ENCODE measurements around the gene FBXO10. TPM values are rescaled to one million over a fixed set of nuclear protein-coding genes. Genes with fewer than 3 reads are reported as not detected.

Gene FBXO10
- total RNA-seq, 2 experiments from 2014 or later = 0.81 to 2.3 TPM

GRCh38 chr9:37559125-37559524 is 17.1 kb downstream of the FBXO10 start:
- Histone ChIP-seq H3K4me3 (ENCODE audit: low read length) (no peak overlapping the region), H3K4me1 (ENCODE audit: insufficient read depth, low read length) (no peaks in the 10 kb centered on the region), H3K27me3 (ENCODE audit: control insufficient read depth in 1 of 2, insufficient read depth in 2 of 2, low read length in 2 of 2) (no peaks in the 10 kb centered on the region), H3K9me3 (ENCODE audit: control insufficient read depth in 1 of 2, insufficient read depth in 1 of 2, low read length in 2 of 2) (peaks cover 0 to 5% of the 10 kb centered on the region in 2 experiments), H3K36me3 (ENCODE audit: insufficient read depth, low read length) (no peaks in the 10 kb centered on the region), H3K27ac (ENCODE audit: low read depth in 1 of 2, low read length in 2 of 2) (no peak overlapping the region)
- no peak for ATAC-seq (ENCODE audit: poor library complexity)
- no peak for TF ChIP-seq CTCF (IDR thresholded peaks at IDR 0.05)
- DNase-seq = no peak
- Mint-ChIP-seq H3K27me3 (no peaks in the 10 kb centered on the region), H3K4me3 (no peak overlapping the region), H3K36me3 (ENCODE audit: low read depth) (peaks cover 4% of the 10 kb centered on the region), H3K4me1 (ENCODE audit: low read depth) (no peaks in the 10 kb centered on the region), H3K27ac (no peak overlapping the region), H3K9me3 (no peaks in the 10 kb centered on the region)
- ChIA-PET POLR2A (no interaction called here), CTCF (interaction anchor here (1.1 kb wide), 1 partner anchor 10 kb away, joined by 3 read pairs; no protein-coding TSS in a partner anchor)
- intact Hi-C loops (cut with DNase I, micrococcal nuclease) = no loop called here

DNA sequence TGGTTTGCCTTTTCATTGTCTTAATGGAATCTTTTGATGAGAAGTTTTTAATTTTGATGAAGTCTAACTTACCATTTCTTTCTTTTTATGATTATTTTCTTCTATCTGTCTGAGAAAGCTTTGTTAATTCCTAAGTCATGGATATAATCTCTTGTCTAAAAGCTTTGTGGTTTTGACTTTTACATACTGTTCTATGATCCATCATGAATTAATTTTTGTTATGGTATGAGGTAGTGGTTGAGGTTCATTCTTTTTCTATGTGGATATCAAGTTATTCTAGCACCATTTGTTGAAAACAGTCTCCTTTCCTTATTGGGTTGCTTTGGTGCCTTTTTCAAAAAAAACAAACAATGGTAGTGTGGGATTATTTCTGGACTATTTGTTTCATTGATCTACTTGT is 20.4 kb downstream of the FBXO10 start:
- no peaks in the 10 kb centered on the region for H3K9me3 Mint-ChIP-seq
- no peak overlapping the region for H3K4me3 Mint-ChIP-seq
- no peak overlapping the region for H3K4me3 ChIP-seq (ENCODE audit: low read length)
- no peaks in the 10 kb centered on the region for H3K9me3 ChIP-seq (ENCODE audit: control insufficient read depth in 1 of 2, insufficient read depth in 1 of 2, low read length in 2 of 2)
- ChIA-PET CTCF (no interaction called here), POLR2A (no interaction called here)
- intact Hi-C loops (cut with DNase I, micrococcal nuclease) = no loop called here
- H3K36me3 Mint-ChIP-seq (ENCODE audit: low read depth) = no peaks in the 10 kb centered on the region
- H3K27me3 Mint-ChIP-seq = no peaks in the 10 kb centered on the region
- H3K4me1 Mint-ChIP-seq (ENCODE audit: low read depth) = no peaks in the 10 kb centered on the region
- no peak overlapping the region for H3K27ac Mint-ChIP-seq
- no peaks in the 10 kb centered on the region for H3K4me1 ChIP-seq (ENCODE audit: insufficient read depth, low read length)
- no peak for ATAC-seq (ENCODE audit: poor library complexity)
- H3K36me3 ChIP-seq (ENCODE audit: insufficient read depth, low read length) = no peaks in the 10 kb centered on the region
- TF ChIP-seq CTCF (IDR thresholded peaks at IDR 0.05) = no peak
- no peaks in the 10 kb centered on the region for H3K27me3 ChIP-seq (ENCODE audit: control insufficient read depth in 1 of 2, insufficient read depth in 2 of 2, low read length in 2 of 2)
- no peak for DNase-seq
- H3K27ac ChIP-seq (ENCODE audit: low read depth in 1 of 2, low read length in 2 of 2) = no peak overlapping the region

- H3K36me3 Mint-ChIP-seq (ENCODE audit: low read depth) = no peaks in the 10 kb centered on the region
- H3K4me1 Mint-ChIP-seq (ENCODE audit: low read depth) = no peaks in the 10 kb centered on the region
- no peaks in the 10 kb centered on the region for H3K9me3 Mint-ChIP-seq
- intact Hi-C loops (cut with DNase I, micrococcal nuclease) = no loop called here
- H3K27me3 ChIP-seq (ENCODE audit: control insufficient read depth in 1 of 2, insufficient read depth in 2 of 2, low read length in 2 of 2) = no peaks in the 10 kb centered on the region
- no peak overlapping the region for H3K4me3 Mint-ChIP-seq
- ChIA-PET CTCF (no interaction called here), POLR2A (no interaction called here)
- no peaks in the 10 kb centered on the region for H3K4me1 ChIP-seq (ENCODE audit: insufficient read depth, low read length)
- H3K9me3 ChIP-seq (ENCODE audit: control insufficient read depth in 1 of 2, insufficient read depth in 1 of 2, low read length in 2 of 2) = no peaks in the 10 kb centered on the region
- no peak overlapping the region for H3K4me3 ChIP-seq (ENCODE audit: low read length)
- H3K27ac ChIP-seq (ENCODE audit: low read depth in 1 of 2, low read length in 2 of 2) = no peak overlapping the region
- H3K27me3 Mint-ChIP-seq = no peaks in the 10 kb centered on the region
- ATAC-seq (ENCODE audit: poor library complexity) (no peak), DNase-seq (no peak)
- no peaks in the 10 kb centered on the region for H3K36me3 ChIP-seq (ENCODE audit: insufficient read depth, low read length)
- H3K27ac Mint-ChIP-seq = no peak overlapping the region
- no peak for TF ChIP-seq CTCF (IDR thresholded peaks at IDR 0.05)
These were observed 21.9 kb downstream of the FBXO10 start for GRCh38 chr9:37554318-37554717.
